ENCODE results near the gene SCNN1A. TPM values are rescaled to one million over a fixed set of nuclear protein-coding genes. Genes with fewer than 3 reads are reported as not detected.
"Not testable (repeated sequence)": the region's sequence is repeated elsewhere in the genome, so short reads cannot be mapped to it uniquely, and the experiment has no call there.

SCNN1A gene
- total RNA-seq, 4 donors from 2014 or later = 88.9 to 266 (median 111) TPM

GRCh38 chr12:6338955-6339354 is 36.4 kb downstream of the SCNN1A start:
- Histone ChIP-seq H3K27ac (peak overlapping the region; percentile 95 to 100 (median 96)), H3K4me3 (peak overlapping the region; percentile 62 to 96 (median 81)), H3K36me3 (peaks cover 0 to 12% (median 4%) of the 10 kb centered on the region in 3 donors), H3K9me3 (no peaks in the 10 kb centered on the region), H3K4me1 (peaks cover 67 to 84% (median 73%) of the 10 kb centered on the region in 3 donors), H3K27me3 (no peaks in the 10 kb centered on the region)
- no peak for DNase-seq
- intact Hi-C loops (cut with DNase I) = loop anchor here (5.0 kb wide), 1 partner anchor 38 kb away; the partner anchor contains the start of gene SCNN1A
- WGBS, 2 donors = 6 to 13% methylated on average over 3 of the region's 3 CpGs
- no peak for TF ChIP-seq POLR2A (IDR thresholded peaks at IDR 0.05)
- TF ChIP-seq, protein P1, sequence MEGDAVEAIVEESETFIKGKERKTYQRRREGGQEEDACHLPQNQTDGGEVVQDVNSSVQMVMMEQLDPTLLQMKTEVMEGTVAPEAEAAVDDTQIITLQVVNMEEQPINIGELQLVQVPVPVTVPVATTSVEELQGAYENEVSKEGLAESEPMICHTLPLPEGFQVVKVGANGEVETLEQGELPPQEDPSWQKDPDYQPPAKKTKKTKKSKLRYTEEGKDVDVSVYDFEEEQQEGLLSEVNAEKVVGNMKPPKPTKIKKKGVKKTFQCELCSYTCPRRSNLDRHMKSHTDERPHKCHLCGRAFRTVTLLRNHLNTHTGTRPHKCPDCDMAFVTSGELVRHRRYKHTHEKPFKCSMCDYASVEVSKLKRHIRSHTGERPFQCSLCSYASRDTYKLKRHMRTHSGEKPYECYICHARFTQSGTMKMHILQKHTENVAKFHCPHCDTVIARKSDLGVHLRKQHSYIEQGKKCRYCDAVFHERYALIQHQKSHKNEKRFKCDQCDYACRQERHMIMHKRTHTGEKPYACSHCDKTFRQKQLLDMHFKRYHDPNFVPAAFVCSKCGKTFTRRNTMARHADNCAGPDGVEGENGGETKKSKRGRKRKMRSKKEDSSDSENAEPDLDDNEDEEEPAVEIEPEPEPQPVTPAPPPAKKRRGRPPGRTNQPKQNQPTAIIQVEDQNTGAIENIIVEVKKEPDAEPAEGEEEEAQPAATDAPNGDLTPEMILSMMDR (IDR thresholded peaks at IDR 0.05) = no peak

- not testable (repeated sequence) for H3K27me3 ChIP-seq, H3K9me3 ChIP-seq, DNase-seq
- intact Hi-C loops (cut with DNase I) = loop anchor here (5.0 kb wide), 1 partner anchor 39 kb away; the partner anchor contains the start of gene SCNN1A
- Histone ChIP-seq H3K4me3 (peak overlapping the region; percentile 62 to 96 (median 81)), H3K27ac (peak overlapping the region; percentile 95 to 100 (median 96)), H3K4me1 (peaks cover 68 to 84% (median 77%) of the 10 kb centered on the region in 3 donors), H3K36me3 (peaks cover 3 to 16% (median 9%) of the 10 kb centered on the region in 3 donors)
- WGBS, 2 donors = 18 to 28% methylated on average over 3 to 7 of the region's 8 CpGs
These were observed 36.8 kb downstream of the SCNN1A start for GRCh38 chr12:6338536-6338935.

GRCh38 chr12:6337958-6338433 is 37.4 kb downstream of the SCNN1A start:
- H3K27ac ChIP-seq = peak overlapping the region; percentile 95 to 100 (median 96)
- H3K4me3 ChIP-seq = peak overlapping the region; percentile 62 to 96 (median 81)
- no peak for TF ChIP-seq POLR2A (IDR thresholded peaks at IDR 0.05)
- TF ChIP-seq, protein P1 (IDR thresholded peaks at IDR 0.05) = no peak
- peaks cover 68 to 84% (median 81%) of the 10 kb centered on the region in 3 donors for H3K4me1 ChIP-seq
- no peaks in the 10 kb centered on the region for H3K9me3 ChIP-seq
- 17 to 22% methylated on average over 12 of the region's 12 CpGs for WGBS, 2 donors
- DNase-seq = no peak
- intact Hi-C loops (cut with DNase I) = loop anchor here (5.0 kb wide), 1 partner anchor 39 kb away; the partner anchor contains the start of gene SCNN1A
- peaks cover 9 to 22% (median 14%) of the 10 kb centered on the region in 3 donors for H3K36me3 ChIP-seq
- H3K27me3 ChIP-seq = no peaks in the 10 kb centered on the region

DNA sequence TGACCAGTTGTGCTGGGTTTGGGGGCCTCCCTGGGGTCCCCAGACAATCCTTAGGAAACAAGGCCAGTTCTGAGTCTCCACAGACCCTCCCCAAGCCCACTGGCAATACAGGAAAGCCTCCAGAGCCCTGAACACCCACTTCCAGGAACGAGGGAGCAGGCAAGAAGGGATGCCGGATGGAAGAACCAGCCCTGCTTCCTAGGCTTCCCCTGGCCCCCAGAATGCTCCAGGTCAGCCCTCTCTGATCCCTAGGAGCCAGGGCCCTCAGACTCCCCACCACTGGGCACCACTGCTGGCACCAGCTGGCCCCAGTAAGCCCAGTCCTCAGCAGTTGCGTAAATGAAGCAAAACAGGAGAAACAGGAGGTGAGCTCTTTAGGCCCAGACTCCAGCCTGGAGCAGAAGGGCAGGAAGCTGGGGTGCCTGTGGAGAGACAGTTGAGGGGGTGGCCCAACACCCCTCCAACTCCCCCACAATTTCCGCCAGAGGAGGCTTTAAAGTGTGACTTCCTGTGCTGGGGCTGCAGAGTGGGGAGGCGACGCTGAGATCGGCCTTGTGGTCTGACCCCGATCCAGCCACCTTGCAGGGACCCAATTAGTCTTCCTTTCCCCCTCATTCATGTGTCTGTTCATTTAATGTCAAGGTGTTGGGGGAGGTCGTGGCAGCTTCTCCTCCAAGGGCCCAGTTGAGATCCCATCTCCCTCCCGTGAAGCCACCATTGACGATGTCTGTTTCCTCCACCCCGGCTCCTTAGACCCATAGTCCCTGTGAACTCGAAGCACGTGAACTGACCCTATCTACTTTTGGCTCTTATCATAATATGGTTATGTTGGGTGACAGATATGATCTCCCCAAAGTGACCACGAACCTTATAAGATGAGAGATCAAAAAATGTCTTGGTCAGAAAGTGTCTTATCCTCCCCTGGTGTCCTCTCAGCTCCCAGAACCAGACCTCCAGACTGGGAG is 38.2 kb downstream of the SCNN1A start:
- TF ChIP-seq, protein P1 (IDR thresholded peaks at IDR 0.05) = no peak
- peak in 2 of 4 donors; percentile 5 for TF ChIP-seq POLR2A (IDR thresholded peaks at IDR 0.05)

DNA sequence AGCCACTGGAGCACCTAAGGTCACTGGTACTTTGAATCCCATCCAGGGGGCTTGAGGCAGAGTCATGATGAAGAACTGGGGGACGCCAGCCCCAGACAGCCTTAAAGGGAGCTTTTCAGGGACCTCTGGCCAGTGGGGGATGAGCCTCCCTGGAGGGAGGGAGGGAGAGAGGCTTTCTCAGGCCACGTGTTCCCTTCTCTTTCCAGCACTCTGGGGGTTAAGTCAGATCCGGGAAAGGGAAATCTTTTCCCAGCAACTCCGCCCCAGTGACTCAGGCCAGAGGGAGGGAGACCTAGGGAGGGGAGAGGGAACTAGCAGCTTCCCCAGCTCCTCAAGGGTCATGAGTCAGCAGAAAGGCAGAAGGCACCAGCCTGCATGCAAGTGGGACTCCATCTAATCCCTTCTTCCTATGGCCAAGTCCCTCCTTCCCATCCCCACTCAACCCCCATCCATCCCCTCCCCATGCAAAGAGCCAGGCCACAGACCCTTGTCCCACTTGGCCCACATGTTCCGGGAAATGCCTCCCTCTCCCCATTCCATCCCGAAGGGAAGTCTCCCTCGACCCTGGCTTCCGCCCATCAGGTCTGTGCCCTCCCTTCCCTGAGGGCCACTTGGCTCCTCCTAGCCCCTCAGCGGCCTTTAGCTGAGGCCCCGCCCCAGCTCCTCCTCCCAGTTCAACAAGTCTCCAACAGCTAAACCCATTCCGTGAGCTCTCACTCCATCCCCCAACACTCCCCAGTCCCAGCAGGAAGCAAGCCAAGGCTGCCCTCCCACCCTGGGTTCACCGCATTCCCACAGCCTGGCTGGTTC is 39.1 kb downstream of the SCNN1A start:
- Histone ChIP-seq H3K36me3 (peaks cover 17 to 39% (median 28%) of the 10 kb centered on the region in 3 donors), H3K27me3 (no peaks in the 10 kb centered on the region), H3K4me3 (peak overlapping the region; percentile 17 to 96 (median 81)), H3K9me3 (no peaks in the 10 kb centered on the region), H3K4me1 (peaks cover 75 to 90% (median 77%) of the 10 kb centered on the region in 3 donors), H3K27ac (peak overlapping the region; percentile 95 to 100 (median 96))
- TF ChIP-seq, protein P1 (IDR thresholded peaks at IDR 0.05) = no peak
- peak in 3 of 4 donors; percentile 16 to 65 (median 39) for TF ChIP-seq POLR2A (IDR thresholded peaks at IDR 0.05)
- DNase-seq = peak; percentile 74
- 0 to 5% methylated on average over 10 of the region's 12 CpGs for WGBS, 2 donors
- intact Hi-C loops (cut with DNase I) = loop anchor here (5.0 kb wide), 1 partner anchor 41 kb away; the partner anchor contains the start of gene SCNN1A

More for the DNA sequence above, 38.2 kb downstream of the SCNN1A start:
- intact Hi-C loops (cut with DNase I) = loop anchor here (5.0 kb wide), 1 partner anchor 40 kb away; the partner anchor contains the start of gene SCNN1A
- Histone ChIP-seq H3K36me3 (peaks cover 12 to 30% (median 21%) of the 10 kb centered on the region in 3 donors), H3K9me3 (no peaks in the 10 kb centered on the region), H3K27me3 (no peaks in the 10 kb centered on the region), H3K4me1 (peaks cover 68 to 84% (median 80%) of the 10 kb centered on the region in 3 donors), H3K4me3 (peak overlapping the region; percentile 17 to 96 (median 81)), H3K27ac (peak overlapping the region; percentile 95 to 100 (median 96))
- no peak for DNase-seq
- 13 to 17% methylated on average over 8 to 14 of the region's 15 CpGs for WGBS, 2 donors
